HG03135 (cell line): ENCODE results near the gene LYAR.
A peak's percentile ranks its signal among the peaks of the same experiment; 100 is the strongest.

Experiments
- ATAC-seq: cut with Tn5 transposase; IDR thresholded peaks from one replicate; pipeline ENCODE4 v1.9.1; 2021; ENCODE audit warnings: mild to moderate bottlenecking, moderate library complexity; ENCODE audit not compliant: unreplicated experiment

The LYAR gene

GRCh38 chr4:4317496-4318232 is 27.7 kb upstream of the LYAR start:
- ATAC-seq, result no peak

- no peak for ATAC-seq
Measured at GRCh38 chr4:4316150-4316495, 26.2 kb upstream of the LYAR start.

- ATAC-seq, result no peak
Measured at GRCh38 chr4:4315461-4316149, 25.7 kb upstream of the LYAR start.

GRCh38 chr4:4311193-4311592 is 21.2 kb upstream of the LYAR start:
- no peak for ATAC-seq

- no peak for ATAC-seq
Measured at GRCh38 chr4:4308800-4309441, 19.0 kb upstream of the LYAR start.

GRCh38 chr4:4306920-4307319 is 17.0 kb upstream of the LYAR start:
- ATAC-seq, result no peak

GRCh38 chr4:4302416-4302815 is 12.5 kb upstream of the LYAR start:
- no peak for ATAC-seq

GRCh38 chr4:4302001-4302400 is 12.0 kb upstream of the LYAR start:
- no peak for ATAC-seq

GRCh38 chr4:4299006-4299405 is 9.1 kb upstream of the LYAR start:
- ATAC-seq, result no peak

GRCh38 chr4:4296283-4296846 is 6.4 kb upstream of the LYAR start:
- no peak for ATAC-seq

GRCh38 chr4:4293279-4293678 is 3.3 kb upstream of the LYAR start:
- ATAC-seq, result no peak

GRCh38 chr4:4289597-4289940 is 385 bp downstream of the LYAR start:
- peak; percentile 25 for ATAC-seq

- ATAC-seq, result no peak
Measured at GRCh38 chr4:4289055-4289454, 899 bp downstream of the LYAR start.

- ATAC-seq, result no peak
Measured at GRCh38 chr4:4288098-4288497, 1.9 kb downstream of the LYAR start.

GRCh38 chr4:4284827-4285618 is 4.9 kb downstream of the LYAR start:
- no peak for ATAC-seq

GRCh38 chr4:4281787-4282186 is 8.2 kb downstream of the LYAR start:
- ATAC-seq, result no peak

GRCh38 chr4:4277531-4277930 is 12.4 kb downstream of the LYAR start:
- no peak for ATAC-seq

GRCh38 chr4:4274226-4274625 is 15.7 kb downstream of the LYAR start:
- ATAC-seq, result no peak

- ATAC-seq, result no peak
Measured at GRCh38 chr4:4271912-4272311, 18.0 kb downstream of the LYAR start.

GRCh38 chr4:4270529-4270928 is 19.4 kb downstream of the LYAR start:
- ATAC-seq, result no peak

- no peak for ATAC-seq
Measured at GRCh38 chr4:4269856-4270255, 20.1 kb downstream of the LYAR start.
